GM12865 (cell line): ENCODE measurements around the gene ATP9A.

Source experiments
- DNase-seq: peaks from one replicate; pipeline ENCODE4 v3.0.0; 2010; ENCODE audit warnings: low read depth
- H3K4me3 ChIP-seq: 2 replicates; pipeline ENCODE4 v1.5.1; 2011; ENCODE audit warnings: mild to moderate bottlenecking, low read depth, low read length, control low read depth
- CTCF ChIP-seq: IDR thresholded peaks from 2 replicates; pipeline ENCODE4 v1.5.1; 2011; ENCODE audit warnings: low read length, control low read depth, low read depth, inconsistent platforms; ENCODE audit not compliant: insufficient read depth; ENCODE audit errors: missing control alignments

ATP9A gene

DNA sequence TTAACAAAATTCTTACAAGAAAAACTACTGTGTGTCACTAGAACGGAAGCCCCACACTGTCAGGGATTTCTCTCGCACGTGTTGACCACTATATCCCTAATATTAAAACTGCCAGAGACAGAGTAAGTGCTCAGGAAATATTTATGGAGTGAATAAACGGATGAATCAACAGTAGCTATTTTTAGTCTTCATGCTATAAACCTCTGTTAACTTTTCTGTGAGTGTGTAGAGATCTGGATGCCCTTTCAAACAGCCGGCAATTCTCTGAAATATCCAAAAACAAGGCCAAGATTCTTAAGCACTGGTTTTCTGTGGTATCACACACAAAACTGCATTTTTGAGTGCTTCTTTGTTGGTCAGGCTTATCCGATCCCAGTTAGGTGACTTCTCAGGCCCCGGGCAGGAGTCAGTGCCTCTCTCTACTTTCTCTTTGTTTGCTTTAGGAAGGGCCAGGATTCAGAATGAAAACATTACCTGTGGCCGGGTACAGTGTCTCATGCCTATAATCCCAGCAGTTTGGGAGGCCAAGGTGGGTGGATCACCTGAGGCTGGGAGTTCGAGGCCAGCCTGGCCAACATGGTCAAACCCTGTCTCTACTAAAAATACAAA lies 15.7 kb downstream of the ATP9A start:
- no peak overlapping the region for H3K4me3 ChIP-seq
- DNase-seq, result no peak
- TF ChIP-seq CTCF, result no peak

GRCh38 chr20:51750770-51751388 lies 17.3 kb downstream of the ATP9A start:
- no peak for TF ChIP-seq CTCF
- H3K4me3 ChIP-seq, result no peak overlapping the region
- DNase-seq, result no peak

- no peak overlapping the region for H3K4me3 ChIP-seq
- no peak for TF ChIP-seq CTCF
- DNase-seq, result peak; percentile 16
These were observed 18.0 kb downstream of the ATP9A start for GRCh38 chr20:51750037-51750769.

- no peak for DNase-seq
- no peak for TF ChIP-seq CTCF
- H3K4me3 ChIP-seq, result no peak overlapping the region
These were observed 18.5 kb downstream of the ATP9A start for GRCh38 chr20:51749674-51750036.

DNA sequence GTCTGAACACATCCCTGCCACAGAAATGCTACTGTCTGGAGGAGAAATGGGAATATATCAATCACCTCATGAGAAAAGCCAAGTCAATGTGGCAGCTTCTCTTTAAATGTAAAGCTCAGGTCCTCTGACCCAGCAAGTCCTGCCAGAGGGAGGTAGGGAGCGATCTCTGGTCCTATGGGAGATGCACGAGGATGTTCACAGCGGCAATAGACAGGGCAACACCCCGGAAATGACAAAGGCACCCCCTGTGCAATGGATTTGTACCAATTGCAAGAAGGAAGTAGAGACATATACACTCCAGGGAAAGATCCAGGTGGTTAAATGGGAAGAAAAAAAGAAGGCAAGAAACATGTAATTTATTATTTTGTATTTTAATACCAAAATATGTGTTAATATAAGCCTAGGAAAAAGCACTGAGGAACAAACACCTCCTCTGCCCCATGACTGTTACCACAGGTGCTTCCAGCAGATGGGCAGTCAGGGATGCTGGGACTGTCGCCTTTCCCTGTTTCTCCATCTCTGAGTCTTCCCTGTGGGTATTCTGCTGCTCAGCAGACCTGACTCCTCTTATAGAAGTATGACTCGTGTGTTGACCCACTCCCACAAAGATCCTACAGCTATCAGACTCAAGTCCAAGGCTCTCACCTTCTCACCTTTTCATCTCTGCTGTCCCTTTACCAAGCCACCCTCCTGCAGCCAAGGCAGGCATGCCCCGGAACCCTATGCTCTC lies 20.8 kb downstream of the ATP9A start:
- TF ChIP-seq CTCF, result no peak
- DNase-seq, result no peak
- no peak overlapping the region for H3K4me3 ChIP-seq

- no peak for DNase-seq
- H3K4me3 ChIP-seq, result no peak overlapping the region
- no peak for TF ChIP-seq CTCF
These were observed 22.4 kb downstream of the ATP9A start for GRCh38 chr20:51745804-51746203.
